RWPE2 (cell line): ENCODE data around the gene AKAP6.

Source experiments
- ATAC-seq: fragments of 200-7000 bp; cut with Tn5 transposase; 3 replicates; pipeline ENCODE4 v1.9.1; 2021; ENCODE audit warnings: low read depth
- DNase-seq: peaks from one replicate; pipeline ENCODE4 v3.0.0-alpha.2; 2020; ENCODE audit warnings: low spot score
- H3K27ac ChIP-seq: fragments of 450-650 bp; 2 replicates; pipeline ENCODE4 v1.5.1; 2017; ENCODE audit warnings: mild to moderate bottlenecking; ENCODE audit not compliant: poor library complexity, severe bottlenecking
- H3K27me3 ChIP-seq: fragments of 250-450 bp; sonication (Bioruptor Pico); 2 replicates; pipeline ENCODE4 v1.5.1; 2021; ENCODE audit warnings: mild to moderate bottlenecking, moderate library complexity; ENCODE audit not compliant: insufficient read depth, poor library complexity, severe bottlenecking
- H3K36me3 ChIP-seq: fragments of 250-450 bp; sonication (Bioruptor Pico); 2 replicates; pipeline ENCODE4 v1.5.1; 2020; ENCODE audit warnings: low read depth, mild to moderate bottlenecking, moderate library complexity
- H3K4me1 ChIP-seq: fragments of 250-450 bp; sonication (Bioruptor Pico); 2 replicates; pipeline ENCODE4 v1.5.1; 2021; ENCODE audit warnings: mild to moderate bottlenecking, moderate library complexity; ENCODE audit not compliant: insufficient read depth, poor library complexity, severe bottlenecking
- H3K4me3 ChIP-seq: fragments of 250-450 bp; sonication (Bioruptor Pico); 2 replicates; pipeline ENCODE4 v1.5.1; 2021; ENCODE audit warnings: mild to moderate bottlenecking, moderate library complexity; ENCODE audit not compliant: severe bottlenecking
- H3K9me3 ChIP-seq: fragments of 250-450 bp; sonication (Bioruptor Pico); 2 replicates; pipeline ENCODE4 v1.5.1; 2021; ENCODE audit warnings: mild to moderate bottlenecking, moderate library complexity; ENCODE audit not compliant: severe bottlenecking
- TF ChIP-seq, protein P1 (sequence below): fragments of 450-650 bp; IDR thresholded peaks from one replicate; pipeline ENCODE4 v1.5.1; 2017; ENCODE audit warnings: mild to moderate bottlenecking, moderate library complexity; ENCODE audit not compliant: poor library complexity, severe bottlenecking

AKAP6 gene

DNA sequence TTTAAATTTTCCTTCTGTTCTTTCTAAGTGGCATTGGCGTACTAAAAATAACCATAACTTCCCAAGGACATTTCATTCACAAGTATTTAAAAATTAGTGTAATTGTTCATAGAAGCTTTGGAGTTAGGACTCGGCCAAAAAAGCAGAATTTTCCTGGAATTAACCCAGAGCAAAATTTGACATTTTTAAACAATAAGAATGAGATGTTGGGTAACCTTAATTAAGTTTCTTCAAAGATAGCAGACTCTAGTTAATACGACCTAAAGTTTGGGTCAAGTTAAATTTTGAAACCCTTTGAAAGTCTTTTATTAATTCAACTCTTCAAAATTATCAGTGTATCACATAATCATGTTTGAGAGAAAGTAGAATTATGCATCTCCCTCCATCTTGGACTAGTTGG is 118.3 kb downstream of the AKAP6 start:
- DNase-seq = no peak
- ATAC-seq = no peak
- Histone ChIP-seq H3K27me3 (no peaks in the 10 kb centered on the region), H3K4me1 (no peaks in the 10 kb centered on the region), H3K9me3 (no peaks in the 10 kb centered on the region), H3K36me3 (no peaks in the 10 kb centered on the region), H3K4me3 (no peak overlapping the region), H3K27ac (no peak overlapping the region)
- TF ChIP-seq, protein P1, sequence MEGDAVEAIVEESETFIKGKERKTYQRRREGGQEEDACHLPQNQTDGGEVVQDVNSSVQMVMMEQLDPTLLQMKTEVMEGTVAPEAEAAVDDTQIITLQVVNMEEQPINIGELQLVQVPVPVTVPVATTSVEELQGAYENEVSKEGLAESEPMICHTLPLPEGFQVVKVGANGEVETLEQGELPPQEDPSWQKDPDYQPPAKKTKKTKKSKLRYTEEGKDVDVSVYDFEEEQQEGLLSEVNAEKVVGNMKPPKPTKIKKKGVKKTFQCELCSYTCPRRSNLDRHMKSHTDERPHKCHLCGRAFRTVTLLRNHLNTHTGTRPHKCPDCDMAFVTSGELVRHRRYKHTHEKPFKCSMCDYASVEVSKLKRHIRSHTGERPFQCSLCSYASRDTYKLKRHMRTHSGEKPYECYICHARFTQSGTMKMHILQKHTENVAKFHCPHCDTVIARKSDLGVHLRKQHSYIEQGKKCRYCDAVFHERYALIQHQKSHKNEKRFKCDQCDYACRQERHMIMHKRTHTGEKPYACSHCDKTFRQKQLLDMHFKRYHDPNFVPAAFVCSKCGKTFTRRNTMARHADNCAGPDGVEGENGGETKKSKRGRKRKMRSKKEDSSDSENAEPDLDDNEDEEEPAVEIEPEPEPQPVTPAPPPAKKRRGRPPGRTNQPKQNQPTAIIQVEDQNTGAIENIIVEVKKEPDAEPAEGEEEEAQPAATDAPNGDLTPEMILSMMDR = no peak

DNA sequence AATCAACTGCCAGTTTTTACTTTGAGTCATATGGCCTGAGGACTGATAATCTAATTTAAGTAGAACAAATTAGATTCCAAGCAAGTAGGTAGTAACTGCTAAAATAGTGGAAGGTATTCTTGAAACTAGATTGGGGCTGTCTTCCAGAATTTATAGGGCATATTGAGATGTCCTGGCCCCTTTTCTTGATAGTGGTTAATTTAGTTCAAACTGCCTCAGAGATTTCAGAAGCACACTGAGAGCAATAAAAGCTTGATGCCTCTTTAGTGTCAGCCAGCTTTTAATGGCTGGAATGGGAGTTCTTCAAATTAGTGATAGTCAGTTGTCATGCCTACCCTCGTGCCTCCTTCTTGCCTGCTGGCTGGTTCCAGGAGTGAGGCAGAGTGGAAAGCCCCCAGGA is 120.5 kb downstream of the AKAP6 start:
- Histone ChIP-seq H3K4me1 (peaks cover 5% of the 10 kb centered on the region), H3K36me3 (no peaks in the 10 kb centered on the region), H3K27me3 (no peaks in the 10 kb centered on the region), H3K9me3 (no peaks in the 10 kb centered on the region), H3K27ac (no peak overlapping the region), H3K4me3 (no peak overlapping the region)
- ATAC-seq = no peak
- TF ChIP-seq, protein P1 = no peak
- no peak for DNase-seq

DNA sequence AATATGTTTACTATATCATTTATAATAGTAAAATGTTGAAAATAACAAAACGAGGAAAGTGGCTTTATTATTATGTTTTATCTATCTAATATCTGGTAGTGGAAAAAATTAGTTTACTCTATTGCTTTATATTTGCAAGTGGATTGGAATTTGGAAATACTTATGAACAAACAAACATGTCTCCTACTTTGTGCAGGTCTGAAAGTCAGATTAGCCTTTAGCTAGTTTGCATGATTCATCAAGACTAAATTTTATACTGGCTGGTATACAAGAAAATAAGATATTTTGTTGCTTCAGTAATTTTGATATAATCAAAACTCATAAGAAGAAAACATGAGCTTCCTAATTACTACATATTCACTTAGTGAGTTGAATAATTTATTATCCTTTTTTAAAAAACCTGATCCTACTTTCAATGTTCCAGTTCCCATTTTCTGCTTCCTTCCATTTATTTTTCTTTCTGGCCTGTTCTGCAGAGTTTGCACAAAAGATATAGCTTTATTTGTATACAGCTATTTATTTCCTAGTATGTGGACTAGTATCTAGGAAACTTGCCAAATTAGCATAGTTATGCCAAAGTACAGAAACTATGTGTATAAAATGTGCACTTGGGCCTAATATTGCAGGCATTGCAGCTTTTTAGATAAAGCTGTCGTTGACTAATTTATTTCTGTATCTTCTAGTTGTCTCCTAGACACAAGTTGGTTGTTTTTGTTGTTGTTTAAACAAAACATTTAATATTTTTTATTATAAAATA is 122.0 kb downstream of the AKAP6 start:
- TF ChIP-seq, protein P1 = no peak
- no peaks in the 10 kb centered on the region for H3K27me3 ChIP-seq
- DNase-seq (no peak), ATAC-seq (no peak)
- H3K4me3 ChIP-seq = no peak overlapping the region
- peaks cover 5% of the 10 kb centered on the region for H3K4me1 ChIP-seq
- no peaks in the 10 kb centered on the region for H3K9me3 ChIP-seq
- no peak overlapping the region for H3K27ac ChIP-seq
- no peaks in the 10 kb centered on the region for H3K36me3 ChIP-seq

DNA sequence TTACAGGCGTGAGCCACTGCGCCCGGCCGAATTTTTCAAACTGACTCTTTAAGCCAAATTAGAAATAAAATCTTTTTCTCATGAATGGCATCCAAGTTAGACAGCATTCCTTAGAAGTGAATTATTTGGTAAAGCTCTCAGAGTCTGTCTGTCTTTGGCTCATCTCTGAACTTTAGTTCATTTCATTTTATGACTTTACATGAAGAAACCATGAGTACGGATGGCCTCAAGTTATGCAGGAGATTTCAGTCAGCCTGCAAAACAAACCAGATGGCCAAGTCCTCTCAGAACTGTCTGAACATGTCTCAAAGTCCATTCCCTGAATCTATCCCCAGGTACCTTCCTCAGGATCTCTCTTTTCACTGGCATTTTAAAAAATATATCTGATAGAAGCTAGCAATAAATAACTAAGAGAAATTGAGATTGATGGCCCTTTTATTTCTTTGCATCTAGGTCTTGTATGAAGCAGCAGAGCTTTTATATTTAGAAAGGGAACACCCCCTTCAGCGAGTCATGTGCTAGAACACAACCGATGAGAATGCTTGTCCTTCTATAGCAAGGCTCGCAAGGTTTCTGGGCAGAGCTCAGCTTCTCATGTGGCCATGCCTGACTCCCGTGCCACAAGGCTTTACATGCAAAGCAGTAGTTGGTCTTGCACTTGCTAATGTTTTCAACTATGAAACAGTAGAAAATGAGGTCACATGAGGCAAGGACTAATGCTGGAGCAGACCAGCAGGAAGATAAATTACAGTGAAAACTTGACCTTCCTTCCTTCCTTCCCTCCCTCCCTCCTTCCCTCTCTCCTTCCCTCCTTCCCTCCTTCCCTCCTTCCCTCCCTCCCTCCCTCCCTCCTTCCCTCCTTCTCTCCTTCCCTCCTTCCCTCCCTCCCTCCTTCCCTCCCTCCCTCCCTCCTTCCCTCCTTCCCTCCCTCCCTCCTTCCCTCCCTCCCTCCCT is 125.0 kb downstream of the AKAP6 start:
- Histone ChIP-seq H3K4me3 (no peak overlapping the region), H3K9me3 (no peaks in the 10 kb centered on the region), H3K27me3 (no peaks in the 10 kb centered on the region), H3K4me1 (peaks cover 8% of the 10 kb centered on the region), H3K27ac (no peak overlapping the region), H3K36me3 (no peaks in the 10 kb centered on the region)
- ATAC-seq = no peak
- no peak for DNase-seq
- TF ChIP-seq, protein P1 = no peak
